Measurements from ENCODE around the gene LEFTY1. TPM values are rescaled to one million over a fixed set of nuclear protein-coding genes. Genes with fewer than 3 reads are reported as not detected.

Gene LEFTY1
- total and polyA plus RNA-seq, 2 donors (not counting 3 experiments of a cell fraction or from before 2014, with no cell fraction given) = not detected

- Histone ChIP-seq H3K4me2 (ENCODE audit: insufficient read depth, low read length) (no peak overlapping the region), H3K27me3 (ENCODE audit: control insufficient read depth in 2 of 2, insufficient read depth in 2 of 2, low read length in 2 of 2) (no peaks in the 10 kb centered on the region), H3K9me1 (replicated peaks; ENCODE audit: control insufficient read depth, extremely low read depth, insufficient read depth, low read length) (no peaks in the 10 kb centered on the region), H2AFZ (ENCODE audit: low read depth, low read length) (no peak overlapping the region), H3K36me3 (ENCODE audit: control insufficient read depth in 2 of 2, extremely low read depth in 1 of 2, insufficient read depth in 2 of 2, low read length in 2 of 2) (peaks cover 0 to 7% of the 10 kb centered on the region in 2 experiments), H3K4me1 (ENCODE audit: control insufficient read depth, extremely low read depth, insufficient read depth, low read length) (no peaks in the 10 kb centered on the region), H3K9ac (replicated peaks; ENCODE audit: extremely low read depth, insufficient read depth, low read length) (no peak overlapping the region), H3K9me3 (replicated peaks; ENCODE audit: control insufficient read depth, insufficient read depth, low read length) (no peaks in the 10 kb centered on the region), H3K4me3 (replicated peaks in 1 of 3; ENCODE audit: insufficient read depth in 1 of 3, low read depth in 1 of 3, low read length in 3 of 3) (no peak overlapping the region), H3K27ac (ENCODE audit: insufficient read depth, low read depth, low read length) (no peak overlapping the region), H3K79me2 (ENCODE audit: control insufficient read depth, insufficient read depth, low read length) (no peaks in the 10 kb centered on the region), H4K20me1 (replicated peaks; ENCODE audit: control insufficient read depth, extremely low read depth, insufficient read depth, low read length) (no peaks in the 10 kb centered on the region)
- CTCF ChIA-PET = interaction anchor here (1.0 to 2.6 kb wide), 2 partner anchors 16 to 63 kb away, joined by 3 to 8 read pairs; no protein-coding TSS in a partner anchor
- FAIRE-seq (no peak), DNase-seq (ENCODE audit: low read depth, low spot score) (no peak)
- dilution Hi-C loops (cut with MboI; ENCODE audit: extremely low pct_ligation_motif_present, low sequenced_read_pairs) = no loop called here
- no peak for TF ChIP-seq EZH2 (IDR thresholded peaks at IDR 0.05; ENCODE audit: borderline replicate concordance, low read depth, low read length, severe bottlenecking)
- POLR2A ChIA-PET = no interaction called here
- no TSS peak for BruUV-seq (replicated peaks)
- intact Hi-C loops (cut with micrococcal nuclease) = loop anchor here (5.0 kb wide), 1 partner anchor 64 kb away; no protein-coding TSS in a partner anchor
Observed at GRCh38 chr1:225848030-225848955, 40.7 kb downstream of the LEFTY1 start.

- intact Hi-C loops (cut with micrococcal nuclease) = loop anchor here (5.0 kb wide), 1 partner anchor 65 kb away; no protein-coding TSS in a partner anchor
- Histone ChIP-seq H4K20me1 (replicated peaks; ENCODE audit: control insufficient read depth, extremely low read depth, insufficient read depth, low read length) (no peaks in the 10 kb centered on the region), H3K9me1 (replicated peaks; ENCODE audit: control insufficient read depth, extremely low read depth, insufficient read depth, low read length) (no peaks in the 10 kb centered on the region), H3K27me3 (ENCODE audit: control insufficient read depth in 2 of 2, insufficient read depth in 2 of 2, low read length in 2 of 2) (no peaks in the 10 kb centered on the region), H3K79me2 (ENCODE audit: control insufficient read depth, insufficient read depth, low read length) (no peaks in the 10 kb centered on the region), H2AFZ (ENCODE audit: low read depth, low read length) (no peak overlapping the region), H3K9me3 (replicated peaks; ENCODE audit: control insufficient read depth, insufficient read depth, low read length) (no peaks in the 10 kb centered on the region), H3K27ac (ENCODE audit: insufficient read depth, low read depth, low read length) (no peak overlapping the region), H3K4me1 (ENCODE audit: control insufficient read depth, extremely low read depth, insufficient read depth, low read length) (no peaks in the 10 kb centered on the region), H3K4me3 (replicated peaks in 1 of 3; ENCODE audit: insufficient read depth in 1 of 3, low read depth in 1 of 3, low read length in 3 of 3) (no peak overlapping the region), H3K4me2 (ENCODE audit: insufficient read depth, low read length) (no peak overlapping the region), H3K36me3 (ENCODE audit: control insufficient read depth in 2 of 2, extremely low read depth in 1 of 2, insufficient read depth in 2 of 2, low read length in 2 of 2) (peaks cover 0 to 7% of the 10 kb centered on the region in 2 experiments), H3K9ac (replicated peaks; ENCODE audit: extremely low read depth, insufficient read depth, low read length) (no peak overlapping the region)
- DNase-seq (ENCODE audit: low read depth, low spot score) (no peak), FAIRE-seq (no peak)
- TF ChIP-seq CTCF (IDR thresholded peaks at IDR 0.05; ENCODE audit: extremely low read depth in 1 of 2, insufficient read depth in 1 of 2, low read depth in 1 of 2, low read length in 2 of 2) = no peak
- no peak for TF ChIP-seq GATA2 (IDR thresholded peaks at IDR 0.05; ENCODE audit: insufficient read depth, insufficient read length, low read depth, low read length)
- TF ChIP-seq, protein P1, sequence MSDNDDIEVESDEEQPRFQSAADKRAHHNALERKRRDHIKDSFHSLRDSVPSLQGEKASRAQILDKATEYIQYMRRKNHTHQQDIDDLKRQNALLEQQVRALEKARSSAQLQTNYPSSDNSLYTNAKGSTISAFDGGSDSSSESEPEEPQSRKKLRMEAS (IDR thresholded peaks at IDR 0.05; ENCODE audit: insufficient read depth, insufficient read length) = no peak
- TF ChIP-seq POLR2A (IDR thresholded peaks at IDR 0.05; ENCODE audit: low read depth, low read length) = no peak
- TF ChIP-seq EZH2 (IDR thresholded peaks at IDR 0.05; ENCODE audit: borderline replicate concordance, low read depth, low read length, severe bottlenecking) = no peak
- TF ChIP-seq FOS (IDR thresholded peaks at IDR 0.05; ENCODE audit: borderline replicate concordance, insufficient read depth, low read length) = no peak
- no peak for TF ChIP-seq POLR2AphosphoS5 (IDR thresholded peaks at IDR 0.05; ENCODE audit: insufficient read depth, low read depth, low read length)
- TF ChIP-seq MYC (IDR thresholded peaks at IDR 0.05; ENCODE audit: low read depth, low read length) = no peak
- no TSS peak for BruUV-seq (replicated peaks)
- POLR2A ChIA-PET = no interaction called here
- CTCF ChIA-PET = interaction anchor here (0.5 to 3.7 kb wide), 6 partner anchors 17 to 373 kb away, joined by 3 to 29 read pairs (median 4); partner anchors contain the start of gene SRP9
- dilution Hi-C loops (cut with MboI; ENCODE audit: extremely low pct_ligation_motif_present, low sequenced_read_pairs) = no loop called here
Observed at GRCh38 chr1:225847610-225848009, 41.3 kb downstream of the LEFTY1 start.
